Lower leg skin (tissue), 4 donors: ENCODE measurements around the gene IGDCC3. TPM values are rescaled to one million over a fixed set of nuclear protein-coding genes. Genes with fewer than 3 reads are reported as not detected.

Experiments used
- DNase-seq, 2 donors: peaks; one replicate each; pipeline ENCODE4 v3.0.0-alpha.2; 2019; ENCODE audit warnings: low spot score in 2 of 2
- H3K4me3 ChIP-seq: fragments of 200-600 bp; sonication (generic); 2 replicates; pipeline ENCODE4 v1.5.1; 2017; ENCODE audit warnings: mild to moderate bottlenecking, low read depth; ENCODE audit not compliant: poor library complexity, severe bottlenecking
- POLR2A ChIP-seq, 2 donors: fragments of 450-650 bp; IDR thresholded peaks; one replicate each; pipeline ENCODE4 v1.6.1; 2016 to 2017; ENCODE audit warnings: antibody characterized with exemption in 2 of 2, mild to moderate bottlenecking in 1 of 2, moderate library complexity in 1 of 2
- WGBS, 2 donors: methylation state at CpG; one replicate each; pipeline ENCODE4 v1.1.5; 2018; 5-methylcytosine and 5-hydroxymethylcytosine counted together
- intact Hi-C: fragments of 100-400 bp; cut with DNase I; formaldehyde crosslinking; loops from one replicate; pipeline ENCODE4 v1.15.0; 2023; ENCODE audit warnings: low total_unique reads
- total RNA-seq, 4 donors: library from RNA; depleted of rRNA; stranded (reverse); fragments of >200 nt; gene quantifications; one replicate each; pipeline ENCODE4 v1.1.0, GENCODE V29; 2016
- TF ChIP-seq, protein P1 (sequence below), 3 donors: fragments of 450-650 bp; IDR thresholded peaks; one replicate each; pipeline ENCODE4 v1.5.1; 2016; ENCODE audit warnings: antibody characterized with exemption in 3 of 3, mild to moderate bottlenecking in 3 of 3, moderate library complexity in 2 of 3

The IGDCC3 gene
- total RNA-seq, 4 donors from 2014 or later = not detected

DNA sequence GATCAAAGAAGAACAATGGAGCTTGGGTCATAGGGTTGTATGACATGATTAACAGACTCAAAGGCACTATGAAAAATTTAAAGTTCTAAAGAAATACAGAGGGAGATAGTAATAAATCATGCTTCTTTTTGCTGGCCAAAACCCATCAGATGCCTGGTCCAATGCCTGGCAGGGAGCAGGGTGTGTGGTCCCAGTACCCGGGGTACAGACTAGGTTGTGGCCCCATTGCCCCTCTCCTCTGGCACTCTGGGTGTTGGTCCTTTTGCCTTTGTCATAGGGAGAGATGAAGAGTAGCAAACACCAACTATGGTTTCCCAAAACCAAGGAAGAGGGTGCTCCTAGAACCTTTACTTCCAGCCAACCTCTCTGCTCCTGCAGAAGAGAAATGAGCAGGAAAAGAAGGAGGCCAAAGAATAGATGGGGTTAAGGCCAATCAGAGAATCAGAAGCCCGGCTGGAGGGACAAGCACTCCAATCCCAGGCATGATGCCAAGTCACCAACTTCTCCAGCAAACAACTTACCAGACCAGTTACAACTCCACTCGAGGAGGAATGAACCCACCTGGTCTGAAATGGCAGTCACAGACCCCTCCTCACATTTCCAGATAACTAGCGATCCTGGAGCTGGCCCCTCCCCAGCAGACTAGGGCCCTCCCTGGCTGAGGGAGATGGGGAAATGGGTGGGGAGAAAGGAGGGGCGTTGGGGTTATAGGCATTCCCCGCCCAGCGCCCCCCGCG is 1.8 kb downstream of the IGDCC3 start:
- intact Hi-C loops = no loop called here
- no peak for DNase-seq
- TF ChIP-seq POLR2A (IDR thresholded peaks at IDR 0.05) = no peak
- TF ChIP-seq, protein P1, sequence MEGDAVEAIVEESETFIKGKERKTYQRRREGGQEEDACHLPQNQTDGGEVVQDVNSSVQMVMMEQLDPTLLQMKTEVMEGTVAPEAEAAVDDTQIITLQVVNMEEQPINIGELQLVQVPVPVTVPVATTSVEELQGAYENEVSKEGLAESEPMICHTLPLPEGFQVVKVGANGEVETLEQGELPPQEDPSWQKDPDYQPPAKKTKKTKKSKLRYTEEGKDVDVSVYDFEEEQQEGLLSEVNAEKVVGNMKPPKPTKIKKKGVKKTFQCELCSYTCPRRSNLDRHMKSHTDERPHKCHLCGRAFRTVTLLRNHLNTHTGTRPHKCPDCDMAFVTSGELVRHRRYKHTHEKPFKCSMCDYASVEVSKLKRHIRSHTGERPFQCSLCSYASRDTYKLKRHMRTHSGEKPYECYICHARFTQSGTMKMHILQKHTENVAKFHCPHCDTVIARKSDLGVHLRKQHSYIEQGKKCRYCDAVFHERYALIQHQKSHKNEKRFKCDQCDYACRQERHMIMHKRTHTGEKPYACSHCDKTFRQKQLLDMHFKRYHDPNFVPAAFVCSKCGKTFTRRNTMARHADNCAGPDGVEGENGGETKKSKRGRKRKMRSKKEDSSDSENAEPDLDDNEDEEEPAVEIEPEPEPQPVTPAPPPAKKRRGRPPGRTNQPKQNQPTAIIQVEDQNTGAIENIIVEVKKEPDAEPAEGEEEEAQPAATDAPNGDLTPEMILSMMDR (IDR thresholded peaks at IDR 0.05) = no peak
- WGBS, 2 donors = 10 to 17% methylated on average over 9 of the region's 9 CpGs
- H3K4me3 ChIP-seq = no peak overlapping the region

DNA sequence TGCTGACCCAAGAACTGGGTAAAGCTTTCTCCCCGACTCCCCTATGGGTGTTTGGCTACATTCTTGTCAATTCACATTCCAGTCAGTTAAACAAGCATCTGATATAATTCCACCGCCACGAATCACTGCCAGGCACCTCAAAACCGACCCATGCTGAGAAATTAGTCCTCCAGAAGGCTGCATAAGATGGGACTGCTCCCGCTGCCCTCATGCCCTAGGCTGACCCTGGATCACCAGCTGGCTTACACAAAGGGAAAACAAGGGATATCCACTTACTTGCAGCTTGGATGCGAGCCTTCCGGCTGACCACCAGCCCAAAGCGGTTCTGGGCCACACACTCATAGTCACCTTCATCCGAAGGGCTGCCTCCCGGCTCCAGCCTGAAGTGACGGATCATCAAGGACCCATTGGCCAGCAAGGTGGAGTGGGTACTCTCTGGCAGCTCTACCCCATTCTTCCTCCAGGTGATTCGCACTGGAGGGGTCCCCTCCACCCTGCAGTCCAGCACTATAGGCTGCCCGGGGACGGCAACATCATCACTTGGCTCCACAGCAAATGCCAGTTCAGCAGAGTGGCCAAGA is 2.9 kb downstream of the IGDCC3 start:
- no peak overlapping the region for H3K4me3 ChIP-seq
- intact Hi-C loops = no loop called here
- TF ChIP-seq, protein P1 (IDR thresholded peaks at IDR 0.05) = no peak
- no peak for TF ChIP-seq POLR2A (IDR thresholded peaks at IDR 0.05)
- 79 to 82% methylated on average over 14 of the region's 14 CpGs for WGBS, 2 donors
- DNase-seq = no peak

DNA sequence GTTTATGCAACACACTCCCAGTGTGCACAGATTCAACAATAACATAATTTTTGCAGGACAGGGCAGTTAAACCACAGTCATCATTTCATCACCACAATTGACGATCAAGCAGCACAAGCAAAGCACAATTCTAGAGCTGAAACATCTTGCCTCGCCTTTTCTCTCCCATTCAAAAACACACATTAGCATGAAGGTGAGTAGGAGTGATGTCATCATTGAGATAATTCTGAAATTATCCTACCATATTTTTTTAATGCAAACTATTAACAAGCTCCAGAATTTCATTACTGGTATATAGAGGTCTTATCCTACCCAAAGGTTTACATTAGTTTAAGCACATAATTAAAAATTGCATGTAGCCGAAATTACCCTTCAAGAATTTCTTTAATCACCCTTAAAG is 3.5 kb downstream of the IGDCC3 start:
- TF ChIP-seq, protein P1 (IDR thresholded peaks at IDR 0.05) = no peak
- no peak for TF ChIP-seq POLR2A (IDR thresholded peaks at IDR 0.05)
- WGBS, 2 donors = 58 to 70% methylated on average over 3 of the region's 3 CpGs
- no peak overlapping the region for H3K4me3 ChIP-seq
- no peak for DNase-seq
- intact Hi-C loops = no loop called here

DNA sequence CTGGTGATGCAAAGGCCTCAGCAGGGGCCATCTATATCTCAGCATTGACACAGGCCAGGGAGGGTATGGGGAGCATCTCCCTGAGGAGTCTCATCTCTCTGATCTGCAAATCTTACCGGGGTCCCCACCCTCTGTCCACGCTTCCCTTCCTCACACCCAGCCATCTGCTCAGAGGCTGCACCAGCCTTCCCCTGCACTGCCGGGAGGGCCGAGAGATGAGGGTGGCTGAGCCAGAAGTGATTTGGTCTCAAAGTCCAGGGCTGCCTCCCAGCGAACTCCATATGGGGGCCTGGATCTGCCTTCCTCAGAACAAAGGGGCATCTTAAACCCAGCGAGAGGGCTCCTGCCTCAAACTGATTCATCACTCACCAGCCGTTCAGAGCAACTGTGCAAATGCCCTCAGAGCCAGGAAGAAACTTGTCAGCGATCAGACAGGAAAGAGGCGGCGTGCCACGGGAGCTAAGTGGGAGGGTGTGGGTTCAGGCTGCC is 4.6 kb downstream of the IGDCC3 start:
- no peak overlapping the region for H3K4me3 ChIP-seq
- DNase-seq = no peak
- no peak for TF ChIP-seq POLR2A (IDR thresholded peaks at IDR 0.05)
- TF ChIP-seq, protein P1 (IDR thresholded peaks at IDR 0.05) = no peak
- intact Hi-C loops = no loop called here
- WGBS, 2 donors = 65 to 66% methylated on average over 11 of the region's 11 CpGs

DNA sequence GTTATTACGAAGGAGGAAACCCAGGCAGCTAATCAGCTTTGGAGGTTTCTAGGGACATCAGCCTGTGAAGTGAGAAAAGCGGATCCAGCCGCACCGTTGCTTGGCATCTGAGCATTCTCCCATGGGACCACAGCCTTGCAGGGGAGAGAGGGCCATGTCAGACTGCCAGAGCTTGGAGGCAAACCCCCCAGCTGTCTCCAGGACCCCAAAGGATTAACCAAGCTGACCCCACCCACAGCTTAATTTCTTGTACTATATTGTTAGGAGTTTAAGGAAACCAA is 5.1 kb downstream of the IGDCC3 start:
- intact Hi-C loops = no loop called here
- TF ChIP-seq, protein P1 (IDR thresholded peaks at IDR 0.05) = no peak
- TF ChIP-seq POLR2A (IDR thresholded peaks at IDR 0.05) = no peak
- no peak for DNase-seq
- H3K4me3 ChIP-seq = no peak overlapping the region
- 87% methylated on average over 4 of the region's 4 CpGs; no CpG with 5 or more reads in 1 of the 2 donors for WGBS, 2 donors
